ENCODE measurements around the gene MGP.
A peak's percentile ranks its signal among the peaks of the same experiment; 100 is the strongest.

Gene MGP

GRCh38 chr12:14905269-14906004 is 19.8 kb upstream of the MGP start:
- TF ChIP-seq, protein P1, sequence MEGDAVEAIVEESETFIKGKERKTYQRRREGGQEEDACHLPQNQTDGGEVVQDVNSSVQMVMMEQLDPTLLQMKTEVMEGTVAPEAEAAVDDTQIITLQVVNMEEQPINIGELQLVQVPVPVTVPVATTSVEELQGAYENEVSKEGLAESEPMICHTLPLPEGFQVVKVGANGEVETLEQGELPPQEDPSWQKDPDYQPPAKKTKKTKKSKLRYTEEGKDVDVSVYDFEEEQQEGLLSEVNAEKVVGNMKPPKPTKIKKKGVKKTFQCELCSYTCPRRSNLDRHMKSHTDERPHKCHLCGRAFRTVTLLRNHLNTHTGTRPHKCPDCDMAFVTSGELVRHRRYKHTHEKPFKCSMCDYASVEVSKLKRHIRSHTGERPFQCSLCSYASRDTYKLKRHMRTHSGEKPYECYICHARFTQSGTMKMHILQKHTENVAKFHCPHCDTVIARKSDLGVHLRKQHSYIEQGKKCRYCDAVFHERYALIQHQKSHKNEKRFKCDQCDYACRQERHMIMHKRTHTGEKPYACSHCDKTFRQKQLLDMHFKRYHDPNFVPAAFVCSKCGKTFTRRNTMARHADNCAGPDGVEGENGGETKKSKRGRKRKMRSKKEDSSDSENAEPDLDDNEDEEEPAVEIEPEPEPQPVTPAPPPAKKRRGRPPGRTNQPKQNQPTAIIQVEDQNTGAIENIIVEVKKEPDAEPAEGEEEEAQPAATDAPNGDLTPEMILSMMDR (IDR thresholded peaks at IDR 0.05; ENCODE audit: control insufficient read depth, extremely low read depth, insufficient read depth), result no peak
- H3K4me3 ChIP-seq (ENCODE audit: low read depth, low read length), result no peak overlapping the region
- no peak for DNase-seq (ENCODE audit: low read depth)

DNA sequence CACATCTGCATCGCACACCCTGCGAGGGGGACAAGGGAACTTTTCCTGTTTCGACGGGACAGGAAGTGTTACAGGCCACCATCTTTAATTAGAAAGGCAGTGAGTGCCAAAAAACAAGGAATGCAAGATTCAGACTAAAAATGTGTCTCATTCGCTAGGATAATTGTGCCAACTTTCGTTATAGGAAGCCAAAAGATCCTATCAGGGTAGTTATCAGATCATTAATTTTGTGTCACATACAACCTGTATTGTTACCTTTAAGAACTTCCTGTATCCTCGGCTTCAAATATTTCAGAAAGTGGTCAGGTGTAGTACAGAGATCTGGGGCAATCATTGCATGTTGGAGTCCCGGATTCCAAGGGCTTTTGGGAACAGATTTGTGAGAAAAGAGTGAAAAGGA is 19.2 kb upstream of the MGP start:
- no peak for DNase-seq (ENCODE audit: low read depth)
- TF ChIP-seq, protein P1 (IDR thresholded peaks at IDR 0.05; ENCODE audit: control insufficient read depth, extremely low read depth, insufficient read depth), result no peak
- H3K4me3 ChIP-seq (ENCODE audit: low read depth, low read length), result no peak overlapping the region

DNA sequence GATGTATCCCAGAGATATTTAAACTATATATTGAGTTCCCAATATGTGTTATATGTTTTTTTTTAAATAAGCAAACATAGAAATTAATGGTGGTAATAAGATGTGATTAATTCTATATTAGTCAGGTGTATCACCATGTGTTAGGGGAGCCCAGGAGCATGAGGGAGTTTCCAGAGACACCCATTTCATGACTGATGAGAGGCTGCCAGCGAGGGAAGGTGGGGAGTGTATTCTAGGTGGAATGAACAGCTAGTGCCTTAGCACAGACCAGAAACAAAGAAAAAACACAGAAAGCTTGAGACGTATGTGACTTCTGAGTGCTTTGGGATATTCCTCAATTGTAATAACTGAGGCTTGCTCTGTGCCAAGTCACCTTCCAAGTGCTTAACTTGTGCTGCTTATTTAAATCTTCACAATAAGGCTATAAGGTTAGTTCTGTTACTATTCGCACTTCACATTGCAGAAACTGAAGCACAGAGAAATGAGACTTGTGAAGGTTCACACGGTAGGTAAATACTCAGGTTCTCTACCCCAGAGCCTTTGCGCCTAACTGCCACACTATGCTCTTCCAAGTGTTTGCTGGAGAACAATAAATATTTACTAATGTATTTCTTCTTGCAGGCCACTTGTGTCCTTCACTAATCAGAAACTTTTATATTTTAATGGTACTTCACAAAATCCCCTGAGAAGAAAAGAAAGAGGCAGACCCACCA is 17.9 kb upstream of the MGP start:
- DNase-seq (ENCODE audit: low read depth), result peak; percentile 32
- TF ChIP-seq, protein P1 (IDR thresholded peaks at IDR 0.05; ENCODE audit: control insufficient read depth, extremely low read depth, insufficient read depth), result no peak

GRCh38 chr12:14902465-14902864 is 16.8 kb upstream of the MGP start:
- TF ChIP-seq, protein P1 (IDR thresholded peaks at IDR 0.05; ENCODE audit: control insufficient read depth, extremely low read depth, insufficient read depth), result no peak
- DNase-seq (ENCODE audit: low read depth), result no peak
- no peak overlapping the region for H3K4me3 ChIP-seq (ENCODE audit: low read depth, low read length)

More for the DNA sequence above, 17.9 kb upstream of the MGP start:
- no peak overlapping the region for H3K4me3 ChIP-seq (ENCODE audit: low read depth, low read length)

DNA sequence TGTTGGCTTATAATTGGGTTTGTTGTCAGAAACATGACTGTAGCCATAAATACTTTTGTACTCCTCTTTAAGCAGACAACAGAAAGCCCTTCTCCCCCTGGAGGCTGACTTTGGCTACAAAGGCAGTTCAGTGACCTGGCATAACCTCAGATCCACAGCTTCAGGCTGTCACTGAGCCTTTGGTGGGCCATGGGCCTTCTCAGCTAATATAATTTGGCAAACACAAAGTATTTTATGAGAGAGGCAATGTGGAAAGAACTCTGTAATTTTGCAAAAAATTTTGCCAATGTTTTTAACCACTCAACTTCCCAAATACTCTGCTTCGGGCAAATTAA is 15.5 kb upstream of the MGP start:
- TF ChIP-seq, protein P1 (IDR thresholded peaks at IDR 0.05; ENCODE audit: control insufficient read depth, extremely low read depth, insufficient read depth), result no peak
- no peak overlapping the region for H3K4me3 ChIP-seq (ENCODE audit: low read depth, low read length)
- no peak for DNase-seq (ENCODE audit: low read depth)

DNA sequence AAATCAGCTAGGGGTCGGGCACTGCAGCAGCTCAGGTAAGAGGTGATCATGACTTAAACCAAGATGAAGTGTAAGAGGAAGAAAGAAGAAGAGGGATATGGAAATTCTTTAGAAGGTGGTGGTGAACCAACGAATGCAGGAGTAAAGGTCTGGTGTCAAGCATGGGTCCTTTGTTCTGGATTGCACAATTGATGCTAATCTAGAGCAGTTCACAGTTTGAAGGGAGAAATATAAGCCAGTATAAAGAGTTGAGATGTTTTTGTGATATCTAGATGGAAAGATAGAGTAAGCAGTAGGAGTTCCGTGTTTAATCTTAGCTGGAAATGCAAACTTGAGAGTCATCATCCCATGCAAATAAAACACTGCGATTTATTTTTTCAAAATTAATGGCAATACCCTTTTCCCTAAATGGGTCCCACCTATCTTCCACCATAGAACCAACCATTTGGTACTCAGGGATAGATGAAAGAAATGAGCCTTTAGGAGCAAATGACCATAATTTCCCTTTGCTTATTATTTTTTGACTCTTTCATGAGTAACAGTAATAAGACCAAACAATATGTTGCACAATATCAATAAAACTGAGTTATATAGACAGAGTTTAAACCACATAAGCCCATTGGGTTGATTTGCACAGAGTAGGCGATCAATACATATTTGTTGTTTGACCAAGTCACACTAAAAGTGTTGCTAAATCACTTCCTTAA is 15.0 kb upstream of the MGP start:
- H3K4me3 ChIP-seq (ENCODE audit: low read depth, low read length), result no peak overlapping the region
- no peak for DNase-seq (ENCODE audit: low read depth)
- TF ChIP-seq, protein P1 (IDR thresholded peaks at IDR 0.05; ENCODE audit: control insufficient read depth, extremely low read depth, insufficient read depth), result no peak

All from LNCaP clone FGC (cell line).